Gastrocnemius medialis (tissue), 4 donors: ENCODE results near the gene ZNF605. TPM values are rescaled to one million over a fixed set of nuclear protein-coding genes. Genes with fewer than 3 reads are reported as not detected.
A peak's percentile ranks its signal among the peaks of the same experiment; 100 is the strongest.

Source experiments
- ATAC-seq, 2 donors: fragments of 150-250 bp; one replicate each; pipeline ENCODE4 v1.9.1; 2016
- DNase-seq, 2 donors: peaks; one replicate each; pipeline ENCODE4 v3.0.0-alpha.2; 2019
- H3K27ac ChIP-seq, 4 donors: fragments of 200-600 bp; sonication (generic); 1 replicate in 1 of 4; 2 replicates in 3 of 4; pipeline ENCODE4 v1.5.1; 2016 to 2018; ENCODE audit warnings: mild to moderate bottlenecking in 2 of 4, moderate library complexity in 1 of 4
- H3K27me3 ChIP-seq, 3 donors: fragments of 200-600 bp; sonication (generic) in 2 of 3; 1 replicate in 1 of 3; 2 replicates in 2 of 3; pipeline versions ENCODE4 v1.5.1 to v1.6.0; 2016 to 2019; ENCODE audit warnings: mild to moderate bottlenecking in 1 of 3, moderate library complexity in 1 of 3
- H3K36me3 ChIP-seq, 2 donors: fragments of 200-600 bp; sonication (generic) in 1 of 2; one replicate each; pipeline ENCODE4 v1.5.1; 2017 to 2018
- H3K4me1 ChIP-seq, 2 donors: fragments of 200-600 bp; sonication (generic) in 1 of 2; one replicate each; pipeline ENCODE4 v1.5.1; 2016 to 2017; ENCODE audit warnings: mild to moderate bottlenecking in 2 of 2
- H3K4me3 ChIP-seq, 4 donors: fragments of 200-600 bp; sonication (generic) in 3 of 4; 1 replicate in 1 of 4; 2 replicates in 3 of 4; pipeline ENCODE4 v1.5.1; 2016 to 2019; ENCODE audit warnings: mild to moderate bottlenecking in 2 of 4
- H3K9me3 ChIP-seq, 3 donors: fragments of 200-600 bp; sonication (generic) in 2 of 3; 1 replicate in 1 of 3; 2 replicates in 2 of 3; pipeline ENCODE4 v1.5.1; 2016 to 2019
- CTCF ChIP-seq, 5 experiments: fragments of 450-650 bp in 3 of 5; fragments of 200-600 bp in 2 of 5; sonication (generic) in 2 of 5; IDR thresholded peaks in 4 of 5; conservative IDR thresholded peaks in 1 of 5; 1 replicate in 4 of 5; 2 replicates in 1 of 5; pipeline ENCODE4 v1.5.1; 2016 to 2019; ENCODE audit warnings: antibody characterized with exemption in 5 of 5, mild to moderate bottlenecking in 3 of 5, moderate library complexity in 3 of 5
- POLR2A ChIP-seq, 2 donors: fragments of 450-650 bp; IDR thresholded peaks; one replicate each; pipeline ENCODE4 v1.6.1; 2017; ENCODE audit warnings: antibody characterized with exemption in 2 of 2, mild to moderate bottlenecking in 2 of 2, moderate library complexity in 2 of 2
- in situ Hi-C, 4 donors: fragments of 200-750 bp; cut with MboI; loops; one replicate each; pipeline versions ENCODE4 v1.15.0 to v1.8.0; 2017; ENCODE audit warnings: low sequenced_read_pairs in 4 of 4
- intact Hi-C: fragments of 100-400 bp; cut with DNase I; formaldehyde crosslinking; loops from one replicate; pipeline ENCODE4 v1.15.1; 2023; ENCODE audit warnings: low total_unique reads
- total RNA-seq, 4 donors: library from RNA; depleted of rRNA; stranded (reverse); fragments of >200 nt; gene quantifications; one replicate each; pipeline versions ENCODE4 v1.1.0 to v1.2.3, GENCODE V29; 2016

Gene ZNF605
- total RNA-seq, 4 donors from 2014 or later, result 2.1 to 4.6 (median 2.2) TPM

GRCh38 chr12:132955094-132956010, 754 bp downstream of the ZNF605 start:
- peak; percentile 20 to 29 for ATAC-seq
- H3K36me3 ChIP-seq, result peaks cover 0 to 16% of the 10 kb centered on the region in 2 donors
- no peaks in the 10 kb centered on the region for H3K27me3 ChIP-seq
- intact Hi-C loops, result loop anchor here (1.0 to 5.0 kb wide), 7 partner anchors 31 to 226 kb away; partner anchors contain the start of genes CHFR, GOLGA3, ZNF10 and ZNF140
- TF ChIP-seq CTCF (IDR thresholded peaks at IDR 0.05 in 4 of 5, conservative IDR thresholded peaks at IDR 0.05 in 1 of 5), result no peak
- no peak for TF ChIP-seq POLR2A (IDR thresholded peaks at IDR 0.05)
- peak overlapping the region; percentile 85 to 99 (median 88) for H3K4me3 ChIP-seq
- H3K27ac ChIP-seq, result peak overlapping the region; percentile 82 to 96 (median 94)
- in situ Hi-C loops, result no loop called here
- H3K9me3 ChIP-seq, result peaks cover 0 to 14% (median 3%) of the 10 kb centered on the region in 3 donors
- peaks cover 9 to 20% of the 10 kb centered on the region in 2 donors for H3K4me1 ChIP-seq
- DNase-seq, result peak in 1 of 2 donors; percentile 16

- peaks cover 0 to 16% of the 10 kb centered on the region in 2 donors for H3K36me3 ChIP-seq
- TF ChIP-seq POLR2A (IDR thresholded peaks at IDR 0.05), result no peak
- TF ChIP-seq CTCF (IDR thresholded peaks at IDR 0.05 in 4 of 5, conservative IDR thresholded peaks at IDR 0.05 in 1 of 5), result no peak
- peaks cover 9 to 20% of the 10 kb centered on the region in 2 donors for H3K4me1 ChIP-seq
- peak overlapping the region; percentile 85 to 99 (median 88) for H3K4me3 ChIP-seq
- intact Hi-C loops (loop anchor here (5.0 kb wide), 2 partner anchors 67 to 127 kb away; partner anchors contain the start of genes CHFR and GOLGA3), in situ Hi-C loops (no loop called here)
- DNase-seq (no peak), ATAC-seq (no peak)
- peaks cover 0 to 14% (median 3%) of the 10 kb centered on the region in 3 donors for H3K9me3 ChIP-seq
- H3K27ac ChIP-seq, result peak overlapping the region; percentile 82 to 96 (median 94)
- no peaks in the 10 kb centered on the region for H3K27me3 ChIP-seq
Measured at GRCh38 chr12:132954471-132955048, 1.5 kb downstream of the ZNF605 start.

GRCh38 chr12:132953771-132954170, 2.3 kb downstream of the ZNF605 start:
- peaks cover 0 to 12% of the 10 kb centered on the region in 2 donors for H3K36me3 ChIP-seq
- no peak for TF ChIP-seq POLR2A (IDR thresholded peaks at IDR 0.05)
- no peak for TF ChIP-seq CTCF (IDR thresholded peaks at IDR 0.05 in 4 of 5, conservative IDR thresholded peaks at IDR 0.05 in 1 of 5)
- H3K4me3 ChIP-seq, result no peak overlapping the region
- intact Hi-C loops, result no loop called here
- H3K27me3 ChIP-seq, result no peaks in the 10 kb centered on the region
- H3K9me3 ChIP-seq, result peaks cover 0 to 17% (median 3%) of the 10 kb centered on the region in 3 donors
- in situ Hi-C loops, result no loop called here
- H3K4me1 ChIP-seq, result peaks cover 9 to 20% of the 10 kb centered on the region in 2 donors
- no peak overlapping the region for H3K27ac ChIP-seq
- no peak for ATAC-seq
- no peak for DNase-seq

- no peak for DNase-seq
- Histone ChIP-seq H3K4me1 (peaks cover 9 to 20% of the 10 kb centered on the region in 2 donors), H3K36me3 (peaks cover 0 to 19% of the 10 kb centered on the region in 2 donors), H3K27me3 (no peaks in the 10 kb centered on the region), H3K9me3 (peaks cover 0 to 23% (median 3%) of the 10 kb centered on the region in 3 donors), H3K27ac (no peak overlapping the region), H3K4me3 (no peak overlapping the region)
- in situ Hi-C loops (no loop called here), intact Hi-C loops (no loop called here)
- ATAC-seq, result no peak
- TF ChIP-seq POLR2A (IDR thresholded peaks at IDR 0.05) (no peak), CTCF (IDR thresholded peaks at IDR 0.05 in 4 of 5, conservative IDR thresholded peaks at IDR 0.05 in 1 of 5) (no peak)
Measured at GRCh38 chr12:132953163-132953425, 3.0 kb downstream of the ZNF605 start.
